Subcutaneous adipose tissue (tissue), 4 donors: ENCODE data around the gene DNAJB6. TPM values are rescaled to one million over a fixed set of nuclear protein-coding genes. Genes with fewer than 3 reads are reported as not detected.

Experiments
- CTCF ChIP-seq: fragments of 450-650 bp; IDR thresholded peaks from one replicate; pipeline ENCODE4 v1.5.1; 2016; ENCODE audit warnings: low read depth, mild to moderate bottlenecking, control low read depth, antibody characterized with exemption, moderate library complexity
- total RNA-seq, 4 donors: library from RNA; depleted of rRNA; stranded (reverse); fragments of >200 nt; gene quantifications; one replicate each; pipeline ENCODE4 v1.1.0, GENCODE V29; 2016

The DNAJB6 gene
- total RNA-seq, 4 donors from 2014 or later, result 87.5 to 138 (median 92.7) TPM

GRCh38 chr7:157428554-157428945 is 91.7 kb downstream of the DNAJB6 start:
- TF ChIP-seq CTCF, result no peak

- TF ChIP-seq CTCF, result no peak
Observed at GRCh38 chr7:157429001-157429679, 92.3 kb downstream of the DNAJB6 start.

GRCh38 chr7:157429680-157430224 is 92.9 kb downstream of the DNAJB6 start:
- no peak for TF ChIP-seq CTCF

- no peak for TF ChIP-seq CTCF
Observed at GRCh38 chr7:157430721-157431120, 93.9 kb downstream of the DNAJB6 start.

- no peak for TF ChIP-seq CTCF
Observed at GRCh38 chr7:157431173-157431950, 94.6 kb downstream of the DNAJB6 start.

- no peak for TF ChIP-seq CTCF
Observed at GRCh38 chr7:157431951-157432540, 95.2 kb downstream of the DNAJB6 start.

- no peak for TF ChIP-seq CTCF
Observed at GRCh38 chr7:157432541-157432956, 95.7 kb downstream of the DNAJB6 start.
